HL-60/S4 treated with retinoic acid at 250 ng/mL for 4 days and 3 days (cell line): ENCODE data around the gene FBXL7.

Source experiments
- in situ Hi-C: fragments of 300-500 bp; cut with MboI; formaldehyde crosslinking; loops from 2 replicates; pipeline ENCODE4 v1.7.0; 2022; ENCODE audit warnings: low sequenced_read_pairs

The FBXL7 gene

DNA sequence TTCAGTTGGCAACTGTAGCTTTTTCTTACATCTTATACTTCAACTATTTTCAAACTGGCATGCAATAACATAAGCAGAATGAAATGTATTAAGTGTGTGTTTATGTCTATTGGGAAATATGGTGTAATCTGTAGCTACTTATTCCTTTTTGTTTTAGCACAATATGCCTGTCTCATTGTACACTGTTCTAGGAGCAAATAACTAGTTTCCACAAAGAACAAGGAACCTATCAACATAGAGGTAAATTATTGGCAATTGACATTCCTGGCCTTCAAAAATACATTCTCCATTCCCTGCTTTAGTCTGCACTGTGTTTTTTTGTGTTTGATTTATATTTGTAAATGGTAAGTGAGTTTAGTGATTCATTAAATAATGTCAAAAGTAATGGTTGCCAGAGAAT lies 75.7 kb downstream of the FBXL7 start:
- in situ Hi-C loops, result no loop called here

DNA sequence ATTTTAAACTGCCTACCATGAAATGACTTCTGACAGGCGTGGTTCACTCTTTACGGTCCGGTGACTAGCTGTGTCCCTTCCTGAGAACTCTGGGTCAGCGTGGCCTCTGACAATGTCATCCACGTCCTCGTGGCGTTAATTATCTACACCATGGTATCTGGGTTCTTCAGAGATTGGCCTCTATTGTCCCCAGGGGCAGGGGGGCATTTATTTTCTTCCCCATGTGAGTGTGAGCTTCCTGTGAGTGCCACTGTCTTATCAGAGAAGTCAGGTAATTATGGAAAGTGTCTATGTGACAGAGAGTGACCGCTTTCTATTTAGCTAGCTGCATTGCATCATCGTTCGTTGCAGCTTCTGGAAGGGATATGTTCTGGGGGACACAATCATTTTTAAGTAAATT lies 77.2 kb downstream of the FBXL7 start:
- in situ Hi-C loops, result no loop called here

DNA sequence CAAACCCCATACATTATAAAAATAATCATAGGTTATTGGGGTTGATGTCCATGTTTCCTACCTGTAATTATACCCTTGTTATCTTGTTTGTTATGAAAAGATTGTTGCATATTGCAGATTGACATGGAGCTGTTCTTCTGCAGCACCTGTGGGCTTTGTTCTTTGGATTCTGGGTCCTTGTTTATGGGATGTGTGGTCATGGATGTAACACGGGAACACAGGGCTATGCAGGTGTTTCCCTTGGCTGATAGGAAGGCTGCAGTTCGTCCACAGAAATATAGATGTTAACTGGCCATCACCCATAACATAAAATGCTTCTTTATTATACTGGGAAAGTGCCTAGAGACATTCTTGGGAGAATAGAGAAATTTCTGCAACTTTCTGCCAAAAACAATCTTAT lies 77.9 kb downstream of the FBXL7 start:
- in situ Hi-C loops, result no loop called here

DNA sequence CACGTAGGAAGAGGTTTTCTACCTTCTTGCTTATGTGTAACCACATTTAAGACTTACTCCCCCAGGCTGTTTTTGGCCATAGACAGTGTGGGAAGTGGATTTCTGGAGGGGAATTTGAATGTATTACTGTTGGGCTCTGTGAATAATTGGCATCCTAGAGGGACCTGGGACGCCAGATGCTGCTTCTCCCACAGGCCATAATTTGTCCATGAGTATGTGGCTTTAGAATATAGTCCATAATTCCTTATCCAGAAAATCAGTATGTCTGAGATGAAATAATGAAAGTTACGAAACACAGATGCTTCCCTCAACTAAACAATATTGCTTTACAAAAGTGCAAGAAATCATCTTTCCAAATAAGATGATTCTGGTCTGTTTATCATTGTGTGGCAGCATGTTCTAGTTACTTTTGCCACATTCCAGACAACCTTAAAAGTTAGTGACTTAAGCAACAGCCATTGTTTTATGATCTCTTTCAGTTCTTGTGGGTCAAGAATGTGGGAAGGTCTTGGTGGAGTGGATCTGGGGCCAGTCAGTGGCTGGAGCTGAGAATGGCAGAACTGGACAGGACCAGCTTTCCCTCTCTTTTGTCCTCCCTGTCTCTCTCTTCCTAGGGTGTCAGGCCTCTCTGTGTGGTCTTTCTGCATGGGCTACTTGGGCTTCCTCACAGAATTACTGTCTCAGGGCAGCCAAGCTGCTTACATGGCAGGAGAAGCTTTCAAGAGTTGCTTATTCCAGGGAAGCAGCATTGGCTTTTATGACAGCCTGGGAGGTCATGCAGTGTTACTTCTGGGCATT lies 79.4 kb downstream of the FBXL7 start:
- in situ Hi-C loops, result no loop called here

DNA sequence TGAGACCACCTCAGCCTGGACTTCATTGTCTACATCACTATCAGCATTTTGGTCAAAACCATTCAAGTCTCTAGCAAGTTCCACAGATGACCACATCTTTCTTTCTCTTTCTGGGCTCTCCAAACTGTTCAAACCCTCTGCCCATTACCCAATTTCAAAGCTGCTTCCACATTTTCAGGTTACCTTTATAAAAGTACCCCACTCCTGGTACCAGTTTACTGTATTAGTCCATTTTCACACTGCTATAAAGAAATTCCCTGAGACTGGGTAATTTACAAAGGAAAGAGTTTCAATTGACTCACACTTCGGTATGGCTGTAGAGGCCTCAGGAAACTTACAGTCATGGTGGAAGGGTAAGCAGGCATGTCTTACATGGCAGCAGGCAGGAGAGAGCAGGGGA lies 84.5 kb downstream of the FBXL7 start:
- in situ Hi-C loops, result no loop called here

DNA sequence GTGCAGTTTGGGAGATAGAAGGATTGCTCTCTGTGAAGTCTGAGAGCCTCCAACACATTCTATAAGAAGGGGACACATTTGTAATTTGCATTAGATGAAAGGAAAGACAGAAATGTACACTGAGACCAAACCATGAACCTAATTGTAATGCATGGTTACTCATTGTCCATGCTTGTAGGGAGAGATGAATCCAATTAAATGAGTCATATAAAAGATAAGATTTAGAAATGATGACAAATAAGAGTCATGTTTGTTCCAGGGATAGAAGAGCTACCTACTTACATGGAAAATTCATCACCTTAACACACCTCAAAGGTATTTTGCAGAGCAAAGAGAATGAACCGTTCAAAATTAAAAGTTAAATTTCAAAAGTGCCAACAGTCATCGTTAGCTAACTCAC lies 85.1 kb downstream of the FBXL7 start:
- in situ Hi-C loops, result no loop called here

DNA sequence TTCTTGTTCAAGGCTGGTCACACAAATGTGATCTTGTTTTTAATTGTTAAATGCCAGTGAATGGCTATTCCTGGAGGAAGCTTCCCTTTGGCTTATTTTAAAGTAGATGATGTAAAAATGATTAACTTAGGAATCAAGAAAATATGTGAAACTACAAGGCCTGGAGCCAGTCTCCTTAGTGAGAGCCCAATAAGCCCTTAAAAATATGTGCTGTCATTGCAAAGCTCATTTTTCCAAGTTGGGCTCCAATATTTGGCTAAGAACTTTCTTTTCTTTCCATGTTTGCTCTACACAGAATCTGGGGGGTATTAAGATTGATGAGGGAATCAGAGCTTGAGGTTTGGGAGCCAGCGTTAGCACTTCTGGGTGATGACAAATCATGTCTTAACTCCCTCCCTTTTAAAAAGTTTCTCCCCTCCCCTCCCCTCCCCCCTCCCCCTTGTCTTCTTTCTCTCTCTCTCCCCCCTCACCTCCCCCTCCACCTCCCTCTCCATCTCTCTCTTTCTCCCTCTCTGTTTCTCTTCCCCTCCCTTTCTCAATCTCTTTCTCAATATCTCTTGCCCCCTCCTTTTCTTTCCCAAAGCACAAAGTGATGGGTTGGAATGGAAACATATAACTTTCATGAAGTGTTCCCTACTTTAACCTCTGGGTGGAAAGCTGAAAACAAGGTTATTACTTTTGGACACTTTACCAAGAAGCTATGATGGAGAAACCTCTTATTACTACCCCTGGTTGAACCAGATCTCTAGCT lies 86.0 kb downstream of the FBXL7 start:
- in situ Hi-C loops, result no loop called here

DNA sequence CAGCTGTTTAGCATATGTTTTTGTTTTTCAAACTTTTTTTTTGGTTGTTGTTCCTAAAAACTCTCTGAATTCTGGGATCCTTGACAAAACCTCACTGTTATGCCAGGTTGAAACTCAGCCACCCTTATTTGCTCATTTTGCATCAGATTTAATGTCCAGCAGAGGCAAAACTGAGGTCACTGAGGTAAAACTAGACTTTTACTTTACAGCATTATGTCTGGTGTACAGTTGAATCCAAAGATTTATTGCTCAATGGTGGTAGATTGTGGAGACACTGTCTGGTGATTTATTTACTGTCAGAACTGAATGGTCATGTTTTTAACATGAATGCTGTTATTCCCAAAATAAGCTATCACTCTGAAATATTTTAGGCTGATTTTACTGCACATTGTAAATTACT lies 87.9 kb downstream of the FBXL7 start:
- in situ Hi-C loops, result no loop called here

DNA sequence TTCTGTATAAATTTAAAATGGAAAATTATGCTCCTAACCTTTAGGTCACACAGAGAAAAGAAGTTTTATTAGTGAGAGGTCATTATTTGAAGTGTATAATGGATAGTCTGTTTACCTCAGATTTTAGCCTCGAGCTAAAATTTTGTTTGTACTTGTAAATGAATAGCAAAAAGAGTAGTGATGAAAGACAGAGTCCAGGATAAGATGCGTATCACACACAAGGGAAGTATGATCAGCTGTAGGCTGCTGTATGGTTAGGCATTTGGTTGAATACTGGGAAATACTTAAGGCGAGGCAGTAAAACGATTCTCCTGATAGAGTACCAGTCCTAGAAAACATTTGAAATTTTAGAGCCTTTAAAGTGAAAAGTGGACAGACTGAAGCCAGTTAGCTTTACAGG lies 92.7 kb downstream of the FBXL7 start:
- in situ Hi-C loops, result no loop called here

DNA sequence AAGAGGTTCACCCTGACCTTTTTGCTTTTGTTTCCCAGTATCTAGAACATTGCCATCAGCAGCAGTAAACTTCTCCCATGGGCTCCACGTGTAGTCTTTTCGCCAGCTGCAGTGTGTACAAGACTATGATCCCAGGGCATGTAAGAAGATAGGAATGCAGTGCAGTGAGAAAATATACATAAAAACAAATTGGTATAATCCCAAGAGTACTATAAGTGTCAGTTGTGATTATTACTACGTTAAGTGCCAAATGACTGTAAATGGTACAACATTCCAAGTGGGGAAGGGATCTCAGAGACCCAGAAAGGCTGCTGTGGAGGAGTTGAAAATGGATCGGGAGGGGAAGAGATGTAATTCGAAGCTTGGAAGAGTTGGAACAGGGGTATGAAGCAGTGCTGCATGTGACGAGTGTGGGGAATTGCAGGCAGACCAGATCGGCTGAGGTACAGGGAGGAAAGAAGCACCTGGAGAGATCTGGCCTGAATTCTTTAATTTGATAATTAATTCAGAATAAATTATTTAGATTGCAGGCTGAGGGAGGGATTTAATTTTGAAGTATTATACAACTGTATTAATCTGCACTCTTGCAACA lies 95.1 kb downstream of the FBXL7 start:
- in situ Hi-C loops, result no loop called here

DNA sequence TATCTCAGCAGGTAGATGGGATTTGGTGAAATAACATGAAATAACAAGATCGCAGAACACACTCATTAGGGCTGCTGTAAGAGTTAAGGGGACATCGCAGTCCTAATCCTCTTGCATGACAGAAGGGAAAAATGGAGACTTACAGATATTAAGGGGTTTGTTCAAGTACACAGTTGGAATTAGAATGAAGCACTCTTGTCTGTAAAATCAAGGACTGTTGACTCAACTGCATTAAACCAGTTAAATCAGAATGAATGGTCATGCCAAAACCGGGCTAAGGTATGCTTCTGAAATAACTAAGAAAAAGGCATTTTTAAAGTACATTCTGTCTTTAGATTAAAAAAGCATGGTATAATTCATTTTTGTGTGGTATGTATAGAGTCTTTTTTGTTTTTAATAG lies 95.9 kb downstream of the FBXL7 start:
- in situ Hi-C loops, result no loop called here

DNA sequence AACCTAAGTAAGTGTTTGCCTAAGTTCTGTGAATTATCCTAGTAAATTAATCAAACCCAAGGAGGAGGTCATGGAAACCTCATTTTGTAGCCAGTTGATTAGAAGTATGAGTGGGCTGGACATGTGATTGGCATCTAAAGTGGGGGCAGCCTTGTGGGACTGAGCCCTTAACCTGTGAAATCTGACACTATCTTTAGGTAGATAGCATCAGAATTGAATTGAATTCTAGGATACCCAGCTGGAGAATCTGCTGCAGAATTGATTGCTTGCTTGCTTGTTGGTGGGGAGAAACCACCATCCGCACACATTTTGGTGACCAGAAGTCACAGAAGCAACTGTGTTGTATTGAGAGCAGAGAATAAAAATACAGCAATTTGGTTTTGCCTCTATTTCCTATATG lies 97.0 kb downstream of the FBXL7 start:
- in situ Hi-C loops, result no loop called here

DNA sequence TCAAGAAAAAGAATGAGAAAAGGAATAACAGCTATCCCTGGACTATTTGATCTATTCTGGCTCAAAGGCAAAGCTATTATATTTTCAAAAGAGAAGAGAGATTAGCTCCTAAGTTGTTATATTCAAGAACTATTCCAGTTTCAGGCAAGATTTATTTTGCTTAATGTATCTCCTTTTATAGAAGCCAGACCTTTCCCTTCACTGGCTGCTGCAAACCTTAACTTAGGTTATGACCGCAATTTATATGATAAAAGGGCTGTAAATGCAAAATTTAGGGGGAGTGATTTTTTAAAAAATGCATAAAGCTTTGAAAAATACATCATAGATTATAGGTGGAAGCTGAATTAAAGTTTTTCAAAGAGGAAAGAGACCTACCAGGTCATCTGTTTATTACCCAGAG lies 97.8 kb downstream of the FBXL7 start:
- in situ Hi-C loops, result no loop called here

DNA sequence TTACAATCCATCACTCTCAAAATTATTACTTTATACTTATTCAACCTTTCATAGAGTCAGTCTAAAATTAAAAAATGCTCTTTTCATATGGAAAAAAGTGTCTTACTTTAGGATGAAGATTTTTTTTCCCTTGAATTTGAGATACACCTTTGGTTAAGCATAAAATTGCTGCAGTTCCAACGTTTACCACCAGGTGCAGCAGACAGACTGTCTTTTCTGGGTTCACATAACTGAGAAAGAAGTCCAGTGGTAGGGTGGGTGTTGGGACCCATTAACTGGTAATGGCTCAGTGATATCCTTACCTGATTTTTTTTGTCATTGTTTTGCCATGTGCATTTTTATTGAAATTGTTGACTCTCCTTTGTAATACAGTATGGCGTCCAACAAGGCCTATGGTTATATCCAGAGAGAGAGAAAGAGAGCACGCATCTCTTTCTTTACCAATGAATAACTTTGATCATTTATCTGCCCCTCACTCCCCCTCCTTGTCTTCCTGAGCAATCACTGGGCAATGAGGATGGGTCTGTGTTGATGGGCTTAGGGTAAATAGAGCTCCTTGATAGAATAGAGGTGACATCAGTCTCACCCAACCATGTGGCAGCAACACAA lies 98.4 kb downstream of the FBXL7 start:
- in situ Hi-C loops, result no loop called here

DNA sequence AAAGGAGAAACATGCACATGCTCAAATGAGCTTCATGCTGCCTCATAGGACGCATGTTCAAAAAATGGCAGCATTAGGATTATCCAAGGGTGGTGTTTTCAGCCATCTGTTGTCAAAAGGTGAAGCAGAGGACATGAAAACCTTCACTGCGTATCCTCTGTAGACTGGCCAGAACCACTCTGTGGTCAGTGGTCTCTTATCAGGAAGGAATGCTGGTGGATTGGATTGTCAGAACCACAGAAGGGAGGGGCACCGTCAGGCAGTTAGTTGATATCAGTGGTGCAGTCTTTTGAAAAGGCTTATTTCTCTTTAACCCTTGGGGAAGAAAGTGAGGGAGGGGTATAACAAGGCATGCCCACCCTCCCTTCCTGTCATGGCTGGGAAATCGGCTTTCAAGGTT lies 100.1 kb downstream of the FBXL7 start:
- in situ Hi-C loops, result no loop called here

DNA sequence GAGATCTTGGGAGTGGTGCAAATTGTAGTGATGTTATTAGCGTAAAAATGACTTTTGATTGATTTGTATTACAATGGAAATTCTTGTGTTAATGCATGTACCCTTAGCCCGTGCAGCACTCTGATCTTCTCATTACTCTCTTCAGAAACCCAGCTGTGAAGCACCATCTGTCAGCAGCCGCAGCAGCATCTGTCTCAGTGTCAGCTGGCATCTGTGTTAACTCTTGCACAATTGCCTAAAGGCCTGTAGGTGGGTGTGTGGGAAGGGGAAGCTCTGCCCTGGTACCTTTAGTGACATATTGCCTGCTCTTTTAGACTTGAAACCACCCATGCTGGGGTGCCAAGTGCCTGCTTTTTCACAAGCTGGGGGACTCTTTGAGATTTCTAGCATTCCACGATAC lies 101.3 kb downstream of the FBXL7 start:
- in situ Hi-C loops, result no loop called here

DNA sequence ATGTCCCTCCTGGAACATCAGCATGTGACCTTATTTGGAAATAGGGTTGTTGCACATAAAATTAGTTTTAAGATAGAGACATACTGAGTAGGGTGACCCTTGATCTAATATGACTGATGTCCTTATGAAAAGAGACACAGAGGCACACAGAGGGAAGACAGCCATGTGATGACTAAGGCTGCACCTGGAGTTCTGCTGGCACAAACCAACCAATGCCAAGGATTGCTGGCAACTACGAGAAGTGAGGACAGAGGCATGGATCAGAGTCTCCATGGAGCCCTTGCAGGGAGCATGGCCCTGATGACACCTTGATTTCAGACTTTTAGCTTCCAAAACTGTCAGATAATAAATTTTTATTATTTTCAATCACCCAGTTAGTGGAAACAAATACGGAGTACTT lies 101.9 kb downstream of the FBXL7 start:
- in situ Hi-C loops, result no loop called here

DNA sequence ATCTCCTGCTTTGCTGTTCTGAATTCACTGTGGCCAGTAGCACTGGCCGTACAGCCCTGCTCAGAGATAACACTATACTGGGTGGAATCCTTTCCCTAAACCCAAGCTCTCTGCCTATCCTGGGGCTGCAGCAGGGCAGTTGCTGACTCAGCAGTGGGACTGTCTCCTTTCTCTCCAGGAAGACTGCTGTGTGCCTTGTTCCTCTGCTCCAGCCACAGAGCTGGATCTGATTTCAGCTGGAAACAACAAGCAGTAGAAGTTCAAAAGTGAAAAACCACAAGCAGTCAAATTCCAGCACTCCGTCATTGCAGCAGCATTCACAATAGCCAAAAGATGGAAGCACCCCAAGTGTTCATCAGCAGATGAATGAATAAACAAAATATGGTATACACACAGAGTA lies 105.0 kb downstream of the FBXL7 start:
- in situ Hi-C loops, result no loop called here

DNA sequence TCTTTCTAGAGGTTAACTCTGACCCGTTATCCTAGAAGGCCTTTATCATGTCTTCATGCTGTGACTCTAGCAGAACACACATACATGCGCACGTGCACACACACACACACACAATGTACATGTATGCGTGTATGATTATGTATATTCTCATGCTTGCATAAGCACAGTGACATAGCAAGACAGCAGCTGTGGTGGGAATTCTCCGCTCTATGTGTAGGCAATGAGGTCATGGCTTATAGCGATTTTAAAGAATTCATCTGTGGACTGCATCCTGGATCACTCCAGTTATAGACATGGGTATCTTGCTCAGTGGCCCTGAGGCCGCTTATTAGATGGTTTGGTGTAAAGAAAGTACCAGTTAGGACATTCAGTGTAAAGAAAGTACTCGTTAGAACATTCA lies 106.2 kb downstream of the FBXL7 start:
- in situ Hi-C loops, result no loop called here

DNA sequence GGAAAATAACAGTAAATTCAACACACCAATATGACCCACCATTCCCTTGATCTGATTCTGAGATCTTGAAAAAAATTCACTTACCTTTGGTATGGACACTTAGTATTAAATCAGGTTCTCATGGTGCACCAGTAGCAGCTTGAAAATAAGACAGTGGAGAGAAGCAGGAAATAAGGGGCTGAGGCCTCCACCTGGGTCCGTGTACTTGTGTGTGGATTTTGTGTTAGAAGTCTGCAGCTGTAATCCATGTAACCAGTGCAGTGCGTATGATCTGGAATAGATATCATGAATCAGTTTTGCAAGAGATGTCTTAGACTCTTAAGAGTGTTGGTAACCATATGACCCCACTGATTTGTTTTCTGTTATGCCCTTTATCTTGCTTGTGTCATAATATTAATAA lies 107.1 kb downstream of the FBXL7 start:
- in situ Hi-C loops, result no loop called here

DNA sequence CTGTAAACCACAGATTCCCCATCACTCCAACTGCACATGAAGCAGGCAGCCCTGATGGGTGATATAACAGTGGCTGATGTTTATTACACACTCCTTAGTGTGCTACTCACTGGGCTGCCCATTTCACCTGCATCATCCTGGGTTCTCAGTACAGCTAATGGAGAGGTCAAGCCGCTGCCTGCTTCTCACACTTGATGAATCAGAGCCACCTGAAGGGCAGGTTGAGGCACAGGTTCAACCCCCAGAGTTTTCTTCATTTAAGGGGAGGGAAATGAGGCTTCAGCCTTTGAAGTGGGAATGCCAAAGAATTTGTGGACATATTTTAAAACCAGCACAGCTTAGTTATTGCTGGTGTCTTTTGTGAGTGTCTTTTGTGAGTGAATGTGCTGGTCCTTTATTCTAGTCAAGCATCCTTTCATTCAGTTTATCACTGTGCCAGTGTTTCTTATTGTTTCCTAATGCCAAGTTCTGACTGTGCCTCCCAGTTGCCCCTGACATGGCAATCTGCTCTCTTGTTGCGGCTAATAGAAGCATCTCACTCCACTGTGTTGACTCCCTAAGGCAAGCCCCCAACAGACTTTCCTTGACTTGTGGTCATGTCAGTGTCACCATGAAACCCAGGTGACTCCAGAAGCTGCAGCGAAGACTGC lies 109.2 kb downstream of the FBXL7 start:
- in situ Hi-C loops, result no loop called here
